Renal cortex interstitium (tissue), 11 donors: ENCODE measurements around the gene TMEM178B. TPM values are rescaled to one million over a fixed set of nuclear protein-coding genes. Genes with fewer than 3 reads are reported as not detected.

Experiments used
- DNase-seq, 11 donors: peaks; one replicate each; pipeline ENCODE4 v3.0.0-alpha.2; 2013; ENCODE audit warnings: low read depth in 9 of 11, low spot score in 4 of 11; ENCODE audit errors: extremely low read depth in 1 of 11
- polyA plus RNA-seq, 3 donors: library from polyadenylated mRNA; unstranded; fragments of 120-200 nt; gene quantifications; one replicate each; pipeline ENCODE4 v1.2.1, GENCODE V29; 2013; ENCODE audit not compliant: insufficient read length in 3 of 3

The TMEM178B gene
- polyA plus RNA-seq, 3 donors: 0.27 to 0.39 (median 0.36) TPM

DNA sequence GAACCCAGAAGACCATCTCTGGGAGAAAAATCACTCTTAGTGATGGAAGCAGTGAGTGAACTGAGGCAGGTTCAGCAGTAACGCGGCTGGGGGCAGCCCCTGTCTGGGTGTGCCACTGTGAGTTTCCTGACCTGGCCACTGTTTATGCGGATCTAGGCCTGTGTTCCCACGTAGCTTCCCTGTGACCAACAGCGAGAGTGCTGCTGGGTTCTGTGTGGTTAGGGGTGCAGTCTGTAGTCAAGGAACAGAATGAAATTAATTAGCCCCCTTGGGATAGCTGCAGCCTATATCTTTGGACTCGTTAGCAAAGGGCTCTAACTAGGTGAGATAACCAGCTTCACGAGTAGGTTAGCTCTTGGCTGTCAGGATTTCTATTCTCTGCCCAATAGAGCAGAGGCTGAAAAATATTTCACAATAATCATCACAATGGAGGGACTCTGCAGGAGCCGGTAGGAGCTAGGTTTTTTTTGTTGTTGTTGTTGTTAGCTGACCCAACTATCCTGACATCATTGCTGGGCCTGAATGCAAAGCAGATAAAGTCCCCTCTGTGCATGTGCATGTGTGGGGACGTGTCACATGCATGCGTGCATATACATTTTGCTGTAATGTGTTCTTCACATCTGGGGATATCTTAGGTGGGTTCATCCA is 164.9 kb downstream of the TMEM178B start:
- DNase-seq: no peak

DNA sequence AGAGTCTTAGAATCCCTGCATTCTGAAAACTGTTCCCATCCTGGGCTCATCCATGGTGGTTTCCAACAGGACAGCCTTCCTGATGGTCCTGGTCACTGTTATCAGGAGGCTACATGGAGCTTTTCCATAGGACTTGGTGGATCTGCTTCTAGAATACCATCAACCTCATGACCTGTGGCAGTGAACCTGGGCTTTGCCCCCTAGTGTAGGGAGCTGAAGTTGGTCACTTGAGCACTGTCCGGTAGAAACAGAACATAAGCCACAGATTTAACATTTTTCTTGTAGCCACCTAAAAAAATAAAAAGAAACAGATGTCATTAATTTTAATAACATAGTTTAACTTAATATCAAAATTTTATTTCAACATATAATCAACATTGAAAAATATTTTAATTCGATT is 165.8 kb downstream of the TMEM178B start:
- DNase-seq: no peak

DNA sequence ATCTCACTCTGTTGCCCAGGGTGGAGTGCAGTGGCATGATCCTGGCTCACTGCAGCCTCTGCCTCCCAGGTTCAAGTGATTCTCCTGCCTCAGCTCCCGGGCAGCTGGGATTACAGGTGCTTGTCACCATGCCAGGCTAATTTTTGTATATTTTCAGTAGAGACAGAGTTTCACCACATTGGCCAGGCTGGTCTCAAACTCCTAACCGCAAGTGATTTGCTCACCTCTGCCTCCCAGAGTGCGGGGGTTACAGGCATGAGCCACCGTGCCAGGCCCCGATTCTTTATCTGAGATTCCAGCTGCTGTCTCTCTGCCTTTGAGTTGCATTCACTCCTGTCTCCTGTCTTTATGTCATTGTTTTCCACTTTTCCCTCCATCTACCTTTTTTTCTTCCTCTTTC is 168.7 kb downstream of the TMEM178B start:
- DNase-seq: no peak

DNA sequence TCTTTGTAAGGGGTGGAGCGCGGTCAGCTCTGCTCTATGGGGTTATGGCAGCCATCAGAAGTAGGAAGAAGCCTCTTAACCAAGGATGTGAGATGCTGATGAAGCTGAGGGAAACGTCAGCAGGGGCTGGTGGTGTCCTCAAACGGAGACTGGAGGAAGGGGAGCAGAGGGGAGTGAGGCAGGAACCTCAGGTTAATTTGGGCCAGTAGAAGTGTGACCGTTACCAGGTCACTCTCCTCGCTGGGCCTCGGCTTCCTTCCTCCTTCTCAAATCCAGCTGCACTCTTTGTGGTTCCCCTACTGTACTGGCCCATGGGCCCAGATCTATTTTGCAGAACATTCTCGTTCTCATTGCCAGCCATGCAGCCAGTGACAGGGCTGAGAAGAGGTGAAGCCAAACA is 169.5 kb downstream of the TMEM178B start:
- no peak for DNase-seq

DNA sequence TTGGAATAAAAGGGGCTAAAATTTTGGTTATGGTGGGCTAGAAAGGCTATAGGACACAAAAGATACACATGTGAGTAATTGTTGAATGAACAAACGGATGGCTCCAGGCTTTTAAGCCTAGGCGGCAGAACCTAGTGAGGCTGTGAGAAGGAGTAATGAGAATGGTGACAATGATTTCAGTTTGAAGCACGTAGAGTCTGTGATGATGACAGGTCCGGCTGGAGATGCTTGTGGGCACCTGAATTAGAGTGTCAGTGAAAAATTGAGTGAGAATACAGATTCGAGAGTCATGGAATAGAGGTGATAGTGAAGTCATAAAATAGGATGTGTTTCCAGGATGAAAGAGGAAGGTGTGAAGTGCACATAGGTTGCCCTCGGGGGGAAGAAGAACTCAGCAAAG is 170.6 kb downstream of the TMEM178B start:
- DNase-seq: no peak

DNA sequence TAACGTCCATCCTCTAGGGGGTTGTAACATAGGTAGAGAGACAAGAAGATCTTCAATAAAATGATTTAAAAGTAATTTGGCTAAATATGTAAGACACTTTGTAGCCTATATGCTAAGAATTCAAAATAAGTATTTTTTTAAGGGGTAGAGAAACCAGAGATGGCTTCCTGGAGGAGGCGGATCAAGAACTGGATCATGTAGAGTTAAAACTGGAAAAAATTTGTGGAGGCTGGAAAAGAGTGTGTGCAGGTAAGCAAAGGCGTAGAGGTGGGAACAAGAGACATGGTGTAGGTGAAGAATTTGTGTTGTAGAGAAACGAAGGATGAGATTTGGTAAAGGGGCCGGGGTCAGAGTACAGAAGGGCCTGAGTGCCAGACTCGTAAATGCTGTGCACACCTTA is 172.6 kb downstream of the TMEM178B start:
- no peak for DNase-seq

DNA sequence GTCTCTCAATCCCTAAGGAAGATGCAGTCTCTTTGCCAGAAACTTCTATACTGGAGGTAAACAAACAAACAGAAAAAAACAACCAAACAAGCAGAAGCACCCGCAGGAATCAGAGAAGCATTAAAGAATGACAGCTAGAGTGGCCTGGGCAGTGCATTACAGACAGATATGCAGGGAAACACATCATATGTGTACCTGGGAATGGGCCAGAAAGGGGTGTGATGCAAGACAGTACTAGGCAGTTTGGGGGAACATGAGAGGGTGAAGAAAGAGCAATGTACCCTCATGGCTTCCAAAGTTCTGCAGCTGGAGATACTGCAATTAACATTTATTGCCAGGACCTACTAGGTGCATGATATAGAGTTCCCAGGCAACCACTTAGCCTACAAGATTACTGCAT is 177.3 kb downstream of the TMEM178B start:
- DNase-seq: no peak

DNA sequence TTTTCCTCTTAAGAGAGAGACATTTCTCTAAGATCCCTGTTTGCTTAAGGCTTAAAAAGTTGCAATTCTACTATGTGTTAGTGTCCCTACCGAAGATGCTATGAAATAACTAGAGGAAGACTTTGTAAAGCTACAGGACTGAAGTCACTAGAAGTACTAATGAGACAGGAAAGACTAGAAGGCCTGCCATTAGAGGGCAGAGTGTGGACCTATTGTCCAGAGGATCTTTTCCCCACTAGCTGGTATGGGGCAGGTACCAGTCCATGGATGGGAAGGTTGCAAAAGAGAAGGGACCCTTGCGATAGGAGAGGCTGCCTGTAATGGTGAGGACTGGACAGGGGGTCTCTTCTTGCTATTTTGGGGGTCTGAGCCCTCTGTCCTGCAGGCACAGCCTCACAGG is 178.1 kb downstream of the TMEM178B start:
- no peak for DNase-seq

DNA sequence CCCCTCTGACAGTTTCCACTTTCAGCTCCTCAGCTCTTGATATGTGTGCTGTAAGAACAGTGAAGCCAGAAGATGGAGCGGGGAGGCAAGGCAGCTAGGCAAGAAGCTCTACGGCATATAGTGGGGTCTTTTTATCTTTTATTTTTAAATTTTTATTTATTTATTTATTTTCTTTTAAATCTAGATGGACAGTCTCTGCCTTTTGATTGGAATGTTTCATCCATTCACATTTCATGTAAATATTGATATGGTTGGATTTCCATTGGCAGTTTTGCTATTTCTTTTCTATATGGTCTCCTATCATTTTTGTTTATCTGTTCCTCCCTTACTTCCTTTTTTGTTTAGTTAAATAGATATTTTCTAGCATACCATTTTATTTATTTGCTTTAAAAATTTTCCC is 183.7 kb downstream of the TMEM178B start:
- no peak for DNase-seq

DNA sequence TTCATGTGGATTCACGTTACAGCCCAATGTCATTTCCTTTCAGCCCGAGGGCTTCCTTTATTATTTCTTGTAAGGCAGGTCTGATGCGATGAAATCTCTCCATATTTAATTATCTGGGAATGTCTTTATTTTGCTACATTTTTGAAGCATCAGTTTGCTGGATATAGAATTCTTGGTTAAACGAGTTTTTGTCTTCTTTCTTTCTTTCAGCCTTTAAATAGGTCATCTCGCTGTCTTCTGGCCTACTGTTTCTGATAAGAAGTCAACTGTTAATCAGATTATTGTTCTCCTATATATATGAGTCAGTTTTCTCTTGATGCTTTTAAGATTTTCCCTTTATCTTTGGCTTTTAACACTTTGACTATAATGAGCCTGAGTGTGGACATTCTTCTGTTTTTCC is 184.7 kb downstream of the TMEM178B start:
- no peak for DNase-seq

DNA sequence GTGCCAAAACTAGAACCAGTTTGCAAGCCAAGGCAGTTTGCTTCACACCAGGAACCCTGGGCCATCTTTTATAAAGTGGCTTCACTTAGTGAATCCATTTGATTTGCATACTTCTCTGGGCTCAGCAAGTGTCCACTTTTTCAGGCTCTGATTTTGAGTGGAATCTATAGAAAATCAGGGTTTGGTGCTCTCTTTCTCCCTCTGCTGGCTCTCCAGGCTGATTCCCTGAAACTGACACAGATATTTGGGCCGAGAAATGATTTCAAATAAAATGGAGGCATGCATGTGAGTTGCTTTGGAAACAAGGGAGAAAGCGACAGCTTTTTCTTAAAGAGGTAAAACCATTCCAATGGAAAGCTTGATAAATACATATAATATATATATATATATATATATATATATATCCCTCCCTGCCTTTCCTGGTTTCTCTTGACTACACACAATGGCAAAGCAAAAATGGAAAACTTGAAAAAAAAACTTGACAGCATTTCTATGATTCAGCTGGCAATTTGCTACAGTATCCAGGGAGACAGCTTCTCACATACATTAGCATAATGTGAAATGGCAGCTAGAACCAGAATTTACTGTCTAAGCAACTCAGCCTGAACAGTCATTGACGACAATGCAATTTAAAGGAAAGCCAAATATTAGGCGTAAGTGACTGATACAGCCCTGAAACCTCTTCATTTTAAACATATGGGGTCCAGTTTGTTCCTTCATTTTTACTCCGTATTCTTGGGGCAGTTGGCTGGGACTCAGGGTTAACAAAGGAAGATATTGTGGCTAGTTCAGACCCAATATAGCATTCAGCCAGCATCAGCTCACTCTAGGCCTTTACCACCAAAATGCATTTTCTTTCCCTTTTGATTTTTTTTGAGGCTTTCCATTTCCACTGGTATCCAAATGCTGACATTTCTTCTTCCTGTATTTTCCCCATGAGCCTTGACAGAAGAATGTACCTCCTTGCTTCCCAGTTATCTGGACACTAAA is 188.5 kb downstream of the TMEM178B start:
- DNase-seq: no peak

DNA sequence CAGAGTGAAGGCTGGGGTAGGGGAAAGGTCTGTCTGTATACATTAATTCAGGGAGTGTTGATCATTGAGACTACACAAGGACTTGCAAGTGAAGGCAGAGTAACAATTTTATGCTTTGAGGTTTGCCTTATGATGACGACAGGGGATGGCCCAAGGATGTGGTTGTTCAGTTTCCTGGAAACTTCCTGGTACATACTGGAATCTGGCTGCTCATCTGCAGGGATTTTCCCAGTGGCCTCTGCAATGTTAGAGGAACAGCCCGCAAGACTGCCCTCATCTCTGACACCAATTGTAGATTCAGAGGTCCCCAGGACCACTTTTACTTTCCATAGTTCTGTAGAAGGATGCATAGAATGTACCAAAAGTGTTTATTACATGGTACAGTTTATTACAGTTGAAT is 189.6 kb downstream of the TMEM178B start:
- DNase-seq: no peak

DNA sequence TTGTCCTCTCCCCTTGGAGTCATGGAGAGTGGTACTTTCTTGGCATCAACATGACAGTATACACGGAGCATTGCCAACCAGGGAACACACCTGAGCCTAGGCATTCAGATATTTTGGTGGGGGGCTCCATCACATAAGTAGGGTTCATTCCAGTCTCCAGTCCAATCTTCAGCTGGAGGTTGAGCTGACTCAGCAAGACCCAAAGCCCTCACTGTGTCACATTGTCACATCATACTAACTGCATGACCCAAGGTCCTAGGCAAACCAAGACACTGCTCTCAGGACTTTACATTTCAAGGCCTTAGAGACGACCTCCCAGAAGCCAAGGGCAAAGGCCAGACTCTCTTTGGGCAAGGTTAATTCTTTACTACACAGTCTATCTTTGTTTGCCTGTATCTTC is 190.1 kb downstream of the TMEM178B start:
- DNase-seq: no peak

DNA sequence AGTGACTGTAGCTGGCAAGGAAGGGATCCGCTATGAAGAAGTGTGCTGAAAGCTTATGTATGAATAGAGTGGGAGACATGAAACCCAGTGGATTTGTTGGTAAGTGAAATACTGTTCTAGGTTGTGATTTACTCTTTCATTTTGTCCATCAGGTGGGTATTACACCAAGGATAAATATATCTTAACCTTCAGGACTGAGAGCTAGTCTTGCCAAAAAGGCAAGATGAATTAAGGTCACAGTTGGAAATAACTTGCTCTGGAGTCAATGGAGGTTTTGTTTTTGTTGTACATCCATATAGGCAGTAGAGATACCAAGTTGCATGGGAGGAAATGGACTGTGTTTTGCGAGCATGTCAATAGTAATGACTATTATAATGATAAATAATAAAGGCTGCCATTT is 190.6 kb downstream of the TMEM178B start:
- no peak for DNase-seq

DNA sequence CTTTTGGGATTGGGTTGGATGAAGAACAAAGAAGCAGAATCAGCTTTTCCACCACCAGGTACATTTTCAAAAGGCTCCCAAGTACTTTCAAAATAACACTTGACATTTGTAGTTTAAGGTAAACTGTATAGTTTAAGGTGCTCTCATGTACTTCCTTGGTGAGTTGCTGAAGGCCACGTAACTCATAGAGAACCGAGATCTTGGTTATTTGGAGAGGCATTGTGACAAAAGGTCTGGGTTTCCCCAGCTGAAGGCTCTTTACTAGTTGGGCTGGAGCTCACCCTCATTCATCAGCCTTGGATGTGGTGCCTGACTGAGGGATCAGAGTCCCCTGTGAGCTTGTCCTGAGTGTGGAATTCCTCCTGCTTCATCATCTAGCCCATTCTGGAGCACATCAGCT is 191.8 kb downstream of the TMEM178B start:
- DNase-seq: no peak

DNA sequence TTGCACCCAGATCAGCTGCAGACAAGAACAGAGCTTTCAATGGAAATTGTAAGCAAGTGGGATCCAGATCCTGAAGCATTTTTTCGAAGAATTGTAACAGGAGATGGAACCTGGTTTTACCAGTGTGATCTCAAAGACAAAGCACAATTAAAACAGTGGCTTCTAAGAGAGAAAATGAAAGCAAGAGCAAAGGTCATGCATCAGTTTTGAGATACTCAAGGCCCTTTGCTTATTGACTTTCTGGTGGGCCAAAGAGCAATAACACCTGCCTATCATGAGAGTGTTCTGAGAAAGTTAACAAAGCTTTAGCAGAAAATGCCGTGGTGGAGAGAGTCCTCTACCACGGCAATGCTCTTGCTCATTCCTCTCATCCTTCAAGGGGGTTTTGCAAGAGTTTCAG is 194.8 kb downstream of the TMEM178B start:
- no peak for DNase-seq

DNA sequence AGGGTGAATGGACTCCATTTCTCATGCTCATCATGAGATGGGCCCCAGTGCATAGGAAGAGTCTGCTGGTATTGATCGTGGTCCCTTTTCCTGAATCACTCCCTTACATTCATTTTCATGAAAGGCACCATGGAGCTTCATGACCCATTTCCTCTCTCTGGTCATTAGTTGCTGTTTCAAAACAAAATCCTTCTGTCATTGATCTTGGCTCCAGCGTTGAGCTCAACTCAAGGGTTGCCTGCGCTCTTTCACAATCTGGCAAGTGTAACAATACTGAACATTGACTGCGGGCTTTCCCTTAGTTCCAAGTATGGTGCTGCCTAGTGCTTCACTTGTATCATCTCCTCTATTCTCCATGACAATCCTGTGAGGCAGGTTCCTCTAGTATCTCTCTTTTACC is 197.6 kb downstream of the TMEM178B start:
- no peak for DNase-seq

DNA sequence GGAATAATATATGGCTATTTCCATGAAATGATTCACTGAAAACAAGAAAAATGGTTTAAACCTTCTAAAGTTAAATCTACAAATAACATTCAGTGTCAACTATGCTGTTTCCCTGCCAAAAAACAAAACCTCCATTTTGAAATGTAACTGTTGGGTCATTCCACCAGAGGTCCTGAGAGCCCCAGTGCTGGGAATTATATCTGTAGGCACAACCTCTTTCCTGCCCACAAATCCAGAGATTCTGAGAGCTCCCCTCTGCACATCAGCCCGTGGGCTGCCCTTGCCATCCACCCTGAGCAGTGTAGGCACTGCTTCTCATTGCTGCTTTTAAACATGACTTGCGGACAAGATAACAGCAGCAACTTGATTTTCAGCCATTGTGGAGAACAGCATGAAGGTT is 198.6 kb downstream of the TMEM178B start:
- no peak for DNase-seq

DNA sequence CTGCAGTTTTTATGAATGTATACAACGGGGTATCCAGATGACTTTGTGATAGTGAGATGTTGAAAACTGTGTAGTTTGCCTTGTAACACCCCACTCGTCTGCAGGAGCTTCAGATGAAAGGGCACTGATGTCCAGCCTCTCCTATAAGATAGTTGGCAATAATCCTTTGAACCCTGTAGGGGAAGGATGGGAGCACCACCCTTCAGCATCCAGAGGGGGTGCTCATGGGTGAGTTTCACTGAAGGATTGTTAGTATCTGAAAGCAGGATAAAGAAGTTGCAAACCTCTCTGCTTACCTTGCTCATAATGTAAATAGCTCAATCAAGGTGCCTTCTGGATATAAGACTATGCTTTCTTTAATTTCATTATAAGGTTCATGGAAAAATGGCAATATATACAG is 201.5 kb downstream of the TMEM178B start:
- no peak for DNase-seq

DNA sequence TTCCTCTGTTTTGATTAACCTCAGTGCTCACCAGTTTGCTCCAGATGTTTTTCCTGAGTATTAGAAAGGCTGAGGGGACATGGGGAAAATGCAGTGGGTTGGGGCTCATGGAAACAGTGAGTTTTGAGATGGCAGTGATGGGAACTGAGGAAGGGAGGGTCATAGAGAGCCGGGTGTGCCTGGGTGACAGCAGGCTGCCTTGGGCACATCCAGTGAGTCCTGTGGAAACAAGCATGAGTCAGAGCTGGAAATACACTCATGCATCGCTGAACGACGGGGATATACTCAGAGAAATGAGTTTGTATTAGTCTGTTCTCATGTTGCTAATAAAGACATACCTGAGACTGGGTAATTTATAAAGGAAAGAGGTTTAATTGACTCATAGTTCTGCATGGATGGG is 202.2 kb downstream of the TMEM178B start:
- no peak for DNase-seq

DNA sequence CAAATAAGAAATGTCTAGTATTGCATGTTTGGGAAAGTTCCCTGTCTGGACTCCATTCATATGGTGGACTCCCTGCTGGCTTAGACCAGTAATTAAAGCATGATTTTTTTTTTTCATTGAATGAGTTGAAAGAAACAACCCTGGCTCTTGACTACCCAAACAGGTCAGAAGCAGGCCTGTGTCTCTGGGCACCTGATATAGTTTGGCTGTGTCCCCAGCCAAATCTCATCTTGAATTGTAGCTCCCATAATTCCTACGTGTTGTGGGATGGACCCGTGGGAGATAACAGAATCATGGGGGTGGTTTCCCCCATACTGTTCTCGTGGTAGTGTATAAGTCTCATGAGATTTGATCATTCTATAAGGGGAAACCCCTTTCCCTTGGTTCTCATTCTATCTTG is 206.2 kb downstream of the TMEM178B start:
- DNase-seq: no peak
